ENCODE results near the gene GRIN1. TPM values are rescaled to one million over a fixed set of nuclear protein-coding genes. Genes with fewer than 3 reads are reported as not detected.

The GRIN1 gene
- total and polyA plus RNA-seq, 4 donors: not detected

GRCh38 chr9:137105814-137106661 is 32.9 kb upstream of the GRIN1 start:
- H3K27me3 ChIP-seq (ENCODE audit: control insufficient read depth in 1 of 2, insufficient read depth in 2 of 2, low read length in 1 of 2): no peaks in the 10 kb centered on the region
- no peak overlapping the region for H3K27ac ChIP-seq (ENCODE audit: low read depth in 1 of 2, low read length in 2 of 2)
- H3K36me3 ChIP-seq (ENCODE audit: control insufficient read depth in 1 of 2, insufficient read depth in 2 of 2, low read length in 1 of 2): peaks cover 0 to 18% of the 10 kb centered on the region in 2 donors
- ATAC-seq (ENCODE audit: low FRiP score): no peak
- intact Hi-C loops (cut with DNase I): no loop called here
- DNase-seq: peak in 1 of 2 donors; percentile 71
- WGBS, 2 donors: 93 to 94% methylated on average over 29 to 31 of the region's 31 CpGs
- no peaks in the 10 kb centered on the region for H3K9me3 ChIP-seq (ENCODE audit: control insufficient read depth, low read length)
- H3K4me3 ChIP-seq (ENCODE audit: low read length in 2 of 2): no peak overlapping the region
- no peaks in the 10 kb centered on the region for H3K4me1 ChIP-seq (ENCODE audit: control insufficient read depth in 1 of 2, insufficient read depth in 2 of 2, low read length in 2 of 2)

DNA sequence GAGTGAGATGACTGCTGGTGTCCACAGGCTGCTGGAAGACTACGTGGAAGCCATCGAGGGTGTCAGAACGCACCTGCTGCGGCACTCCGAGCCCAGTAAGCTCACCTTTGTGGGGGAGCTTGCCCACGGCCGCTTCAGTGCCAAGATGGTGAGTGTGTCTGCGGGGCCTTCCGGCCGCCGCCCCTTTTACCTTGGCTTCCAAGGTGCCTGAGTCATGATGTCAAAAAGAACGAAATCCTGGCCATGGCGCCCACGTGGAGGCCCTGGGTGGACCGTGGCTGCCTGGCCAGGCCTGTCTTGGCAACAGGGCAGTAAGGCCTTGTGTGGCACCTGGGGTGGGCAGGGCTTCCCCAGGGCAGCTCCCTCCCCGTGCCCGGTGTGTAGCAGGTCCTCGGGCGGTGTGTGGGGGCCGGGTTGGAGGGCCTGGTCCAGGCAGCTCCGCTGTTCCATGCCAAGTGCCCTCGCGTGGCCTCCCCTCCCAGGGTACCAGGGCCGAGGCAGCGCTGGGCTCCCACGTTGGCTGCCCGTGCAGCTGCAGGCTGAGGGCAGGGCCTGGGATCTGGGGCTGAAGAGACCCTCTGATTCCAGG is 32.2 kb upstream of the GRIN1 start:
- no peaks in the 10 kb centered on the region for H3K27me3 ChIP-seq (ENCODE audit: control insufficient read depth in 1 of 2, insufficient read depth in 2 of 2, low read length in 1 of 2)
- DNase-seq (no peak), ATAC-seq (ENCODE audit: low FRiP score) (no peak)
- intact Hi-C loops (cut with DNase I): no loop called here
- H3K4me3 ChIP-seq (ENCODE audit: low read length in 2 of 2): no peak overlapping the region
- no peaks in the 10 kb centered on the region for H3K9me3 ChIP-seq (ENCODE audit: control insufficient read depth, low read length)
- H3K4me1 ChIP-seq (ENCODE audit: control insufficient read depth in 1 of 2, insufficient read depth in 2 of 2, low read length in 2 of 2): no peaks in the 10 kb centered on the region
- H3K36me3 ChIP-seq (ENCODE audit: control insufficient read depth in 1 of 2, insufficient read depth in 2 of 2, low read length in 1 of 2): peaks cover 0 to 17% of the 10 kb centered on the region in 2 donors
- 91% methylated on average over 27 of the region's 27 CpGs for WGBS, 2 donors
- H3K27ac ChIP-seq (ENCODE audit: low read depth in 1 of 2, low read length in 2 of 2): no peak overlapping the region

DNA sequence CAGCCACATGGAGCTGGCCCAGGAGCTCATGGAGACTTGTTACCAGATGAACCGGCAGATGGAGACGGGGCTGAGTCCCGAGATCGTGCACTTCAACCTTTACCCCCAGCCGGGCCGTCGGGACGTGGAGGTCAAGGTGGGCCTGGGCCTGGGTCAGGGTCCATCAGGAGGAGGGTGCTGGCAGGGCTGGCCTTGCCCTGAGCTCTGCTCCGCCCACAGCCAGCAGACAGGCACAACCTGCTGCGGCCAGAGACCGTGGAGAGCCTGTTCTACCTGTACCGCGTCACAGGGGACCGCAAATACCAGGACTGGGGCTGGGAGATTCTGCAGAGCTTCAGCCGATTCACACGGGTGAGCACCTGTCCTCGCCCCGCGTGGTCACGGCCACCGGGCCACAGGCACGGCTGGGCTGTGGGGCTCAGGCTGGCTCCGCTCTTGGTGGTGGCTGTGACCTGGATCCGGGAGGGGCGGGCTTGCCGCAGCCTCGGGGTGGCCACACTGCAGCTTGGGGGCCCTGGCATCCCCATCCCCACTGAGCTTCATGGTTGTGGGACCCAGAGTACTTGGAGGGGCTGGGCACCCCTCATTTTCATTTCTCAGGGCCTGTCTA is 31.5 kb upstream of the GRIN1 start:
- ATAC-seq (ENCODE audit: low FRiP score) (no peak), DNase-seq (no peak)

GRCh38 chr9:137107982-137108381 is 31.0 kb upstream of the GRIN1 start:
- Histone ChIP-seq H3K27ac (ENCODE audit: low read depth in 1 of 2, low read length in 2 of 2) (no peak overlapping the region), H3K9me3 (ENCODE audit: control insufficient read depth, low read length) (no peaks in the 10 kb centered on the region), H3K36me3 (ENCODE audit: control insufficient read depth in 1 of 2, insufficient read depth in 2 of 2, low read length in 1 of 2) (peaks cover 0 to 17% of the 10 kb centered on the region in 2 donors), H3K4me1 (ENCODE audit: control insufficient read depth in 1 of 2, insufficient read depth in 2 of 2, low read length in 2 of 2) (no peaks in the 10 kb centered on the region), H3K27me3 (ENCODE audit: control insufficient read depth in 1 of 2, insufficient read depth in 2 of 2, low read length in 1 of 2) (no peaks in the 10 kb centered on the region), H3K4me3 (ENCODE audit: low read length in 2 of 2) (no peak overlapping the region)
- WGBS, 2 donors: 92 to 94% methylated on average over 17 of the region's 17 CpGs
- intact Hi-C loops (cut with DNase I): no loop called here
- no peak for DNase-seq
- no peak for ATAC-seq (ENCODE audit: low FRiP score)

More for the DNA sequence above, 31.5 kb upstream of the GRIN1 start:
- 94% methylated on average over 24 to 27 of the region's 27 CpGs for WGBS, 2 donors
- Histone ChIP-seq H3K9me3 (ENCODE audit: control insufficient read depth, low read length) (no peaks in the 10 kb centered on the region), H3K4me1 (ENCODE audit: control insufficient read depth in 1 of 2, insufficient read depth in 2 of 2, low read length in 2 of 2) (no peaks in the 10 kb centered on the region), H3K27me3 (ENCODE audit: control insufficient read depth in 1 of 2, insufficient read depth in 2 of 2, low read length in 1 of 2) (no peaks in the 10 kb centered on the region), H3K27ac (ENCODE audit: low read depth in 1 of 2, low read length in 2 of 2) (no peak overlapping the region), H3K36me3 (ENCODE audit: control insufficient read depth in 1 of 2, insufficient read depth in 2 of 2, low read length in 1 of 2) (peaks cover 0 to 17% of the 10 kb centered on the region in 2 donors), H3K4me3 (ENCODE audit: low read length in 2 of 2) (no peak overlapping the region)
- intact Hi-C loops (cut with DNase I): no loop called here

DNA sequence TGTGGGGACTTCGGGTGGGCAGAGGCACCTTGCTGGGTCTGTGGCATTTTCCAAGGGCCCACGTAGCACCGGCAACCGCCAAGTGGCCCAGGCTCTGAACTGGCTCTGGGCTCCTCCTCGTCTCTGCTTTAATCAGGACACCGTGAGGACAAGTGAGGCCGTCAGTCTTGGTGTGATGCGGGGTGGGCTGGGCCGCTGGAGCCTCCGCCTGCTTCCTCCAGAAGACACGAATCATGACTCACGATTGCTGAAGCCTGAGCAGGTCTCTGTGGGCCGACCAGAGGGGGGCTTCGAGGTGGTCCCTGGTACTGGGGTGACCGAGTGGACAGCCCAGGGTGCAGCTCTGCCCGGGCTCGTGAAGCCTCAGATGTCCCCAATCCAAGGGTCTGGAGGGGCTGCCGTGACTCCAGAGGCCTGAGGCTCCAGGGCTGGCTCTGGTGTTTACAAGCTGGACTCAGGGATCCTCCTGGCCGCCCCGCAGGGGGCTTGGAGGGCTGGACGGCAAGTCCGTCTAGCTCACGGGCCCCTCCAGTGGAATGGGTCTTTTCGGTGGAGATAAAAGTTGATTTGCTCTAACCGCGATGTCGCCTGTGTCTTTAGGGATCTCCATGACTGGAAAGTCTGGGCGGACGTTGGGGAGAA is 30.2 kb upstream of the GRIN1 start:
- H3K36me3 ChIP-seq (ENCODE audit: control insufficient read depth in 1 of 2, insufficient read depth in 2 of 2, low read length in 1 of 2): peaks cover 0 to 9% of the 10 kb centered on the region in 2 donors
- intact Hi-C loops (cut with DNase I): no loop called here
- H3K4me3 ChIP-seq (ENCODE audit: low read length in 2 of 2): no peak overlapping the region
- peak in 1 of 2 donors; percentile 56 for DNase-seq
- no peaks in the 10 kb centered on the region for H3K4me1 ChIP-seq (ENCODE audit: control insufficient read depth in 1 of 2, insufficient read depth in 2 of 2, low read length in 2 of 2)
- no peak overlapping the region for H3K27ac ChIP-seq (ENCODE audit: low read depth in 1 of 2, low read length in 2 of 2)
- H3K27me3 ChIP-seq (ENCODE audit: control insufficient read depth in 1 of 2, insufficient read depth in 2 of 2, low read length in 1 of 2): no peaks in the 10 kb centered on the region
- no peaks in the 10 kb centered on the region for H3K9me3 ChIP-seq (ENCODE audit: control insufficient read depth, low read length)
- ATAC-seq (ENCODE audit: low FRiP score): no peak
- WGBS, 2 donors: 88 to 92% methylated on average over 29 of the region's 29 CpGs

DNA sequence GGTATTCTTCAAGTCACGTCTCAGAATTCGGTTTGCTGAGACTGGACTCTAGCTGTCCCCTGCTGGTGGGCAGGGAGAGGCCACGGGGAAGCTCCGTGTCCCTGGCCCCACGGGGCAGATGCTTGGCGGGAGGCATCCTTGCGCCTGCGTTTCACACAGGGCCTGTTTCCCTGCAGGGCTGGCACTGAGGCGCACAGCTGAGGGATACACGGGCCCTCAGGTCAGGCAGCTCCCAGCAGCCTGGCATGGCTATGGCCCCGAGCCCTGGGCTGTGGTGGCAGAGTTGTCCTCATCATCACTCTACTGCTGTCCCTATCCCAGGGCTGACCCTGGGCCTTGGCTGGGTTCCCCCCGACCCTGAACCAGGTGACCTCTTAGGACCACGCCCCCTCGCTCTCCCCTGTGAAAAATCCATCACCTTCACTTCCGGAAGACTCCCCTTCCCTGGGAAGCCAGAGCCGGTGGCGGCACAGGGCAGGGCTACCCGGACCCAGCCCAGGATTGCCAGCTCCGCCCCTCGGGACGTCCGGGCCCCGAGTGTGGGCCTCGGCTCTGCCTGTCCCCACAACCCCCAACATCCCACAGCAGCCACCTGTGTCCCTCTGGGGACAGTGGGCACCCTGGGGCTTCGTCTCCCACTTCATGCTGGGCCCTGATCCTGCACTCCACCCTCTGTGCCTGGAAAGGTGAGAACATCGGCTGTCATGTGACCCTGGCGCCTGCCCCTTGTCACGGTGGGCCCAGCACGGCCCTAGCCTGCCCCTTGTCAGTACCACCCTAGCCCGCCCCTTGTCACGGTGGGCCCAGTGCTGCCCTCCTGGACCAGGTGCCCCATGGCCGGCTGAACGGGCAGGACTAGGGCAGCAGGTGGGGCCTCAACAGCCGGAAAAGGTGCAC is 29.5 kb upstream of the GRIN1 start:
- no peak overlapping the region for H3K27ac ChIP-seq (ENCODE audit: low read depth in 1 of 2, low read length in 2 of 2)
- H3K9me3 ChIP-seq (ENCODE audit: control insufficient read depth, low read length): no peaks in the 10 kb centered on the region
- H3K36me3 ChIP-seq (ENCODE audit: control insufficient read depth in 1 of 2, insufficient read depth in 2 of 2, low read length in 1 of 2): peaks cover 0 to 8% of the 10 kb centered on the region in 2 donors
- H3K27me3 ChIP-seq (ENCODE audit: control insufficient read depth in 1 of 2, insufficient read depth in 2 of 2, low read length in 1 of 2): no peaks in the 10 kb centered on the region
- 79 to 81% methylated on average over 34 of the region's 34 CpGs for WGBS, 2 donors
- DNase-seq (no peak), ATAC-seq (ENCODE audit: low FRiP score) (peak; percentile 9)
- no peaks in the 10 kb centered on the region for H3K4me1 ChIP-seq (ENCODE audit: control insufficient read depth in 1 of 2, insufficient read depth in 2 of 2, low read length in 2 of 2)
- H3K4me3 ChIP-seq (ENCODE audit: low read length in 2 of 2): no peak overlapping the region
- intact Hi-C loops (cut with DNase I): no loop called here

DNA sequence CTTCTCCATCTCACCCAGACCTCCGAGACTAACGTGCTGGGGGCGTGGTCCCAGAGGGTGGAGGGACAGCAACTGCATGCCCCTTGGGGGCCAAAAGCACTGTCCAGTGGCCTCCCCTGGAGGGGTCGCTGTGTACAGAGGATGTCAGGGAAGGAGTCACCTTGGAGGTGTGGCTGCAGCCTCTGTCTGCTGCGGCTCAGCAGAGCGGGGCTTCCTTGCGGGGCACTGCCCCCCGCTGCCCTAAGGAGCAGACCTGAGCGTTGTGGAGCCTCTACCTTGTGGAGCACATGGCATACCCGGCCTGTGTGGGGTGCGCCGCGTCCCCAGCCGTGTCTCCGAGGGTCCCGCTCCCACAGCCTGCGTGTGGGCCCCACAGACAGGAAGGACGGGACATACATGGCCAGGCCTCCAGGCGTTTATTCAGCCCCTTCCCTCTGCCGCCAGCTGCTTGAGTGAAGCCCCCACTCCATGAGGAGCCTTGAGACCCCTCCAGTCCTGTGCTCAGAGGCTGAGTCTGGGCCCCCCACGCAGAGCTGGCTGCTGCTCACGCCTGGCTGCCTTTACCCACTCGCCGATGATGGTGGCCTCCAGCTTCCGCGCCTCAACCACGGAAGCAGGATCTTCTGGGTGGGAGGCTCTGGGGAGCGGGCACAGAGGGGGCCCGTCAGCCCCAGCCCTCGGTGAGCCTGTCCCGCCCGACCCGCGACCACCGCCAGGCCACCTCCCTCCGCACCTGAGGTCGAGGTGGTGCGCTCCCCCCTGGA is 28.6 kb upstream of the GRIN1 start:
- no peak for DNase-seq
- intact Hi-C loops (cut with DNase I): no loop called here

More for the DNA sequence above, 28.6 kb upstream of the GRIN1 start:
- Histone ChIP-seq H3K36me3 (ENCODE audit: control insufficient read depth in 1 of 2, insufficient read depth in 2 of 2, low read length in 1 of 2) (peaks cover 0 to 8% of the 10 kb centered on the region in 2 donors), H3K4me3 (ENCODE audit: low read length in 2 of 2) (no peak overlapping the region), H3K9me3 (ENCODE audit: control insufficient read depth, low read length) (no peaks in the 10 kb centered on the region), H3K4me1 (ENCODE audit: control insufficient read depth in 1 of 2, insufficient read depth in 2 of 2, low read length in 2 of 2) (no peaks in the 10 kb centered on the region), H3K27ac (ENCODE audit: low read depth in 1 of 2, low read length in 2 of 2) (no peak overlapping the region), H3K27me3 (ENCODE audit: control insufficient read depth in 1 of 2, insufficient read depth in 2 of 2, low read length in 1 of 2) (no peaks in the 10 kb centered on the region)
- ATAC-seq (ENCODE audit: low FRiP score): no peak
- WGBS, 2 donors: 87 to 89% methylated on average over 34 to 38 of the region's 38 CpGs
